Chondrocyte (in vitro differentiated cells): ENCODE results near the gene SLC7A7. TPM values are rescaled to one million over a fixed set of nuclear protein-coding genes. Genes with fewer than 3 reads are reported as not detected.

ENCODE experiments used
- DNase-seq: peaks from one replicate; pipeline ENCODE4 v3.0.0; 2021; ENCODE audit warnings: mixed read lengths, low spot score
- H3K27ac Mint-ChIP-seq: one replicate; pipeline ENCODE4 v1.8.0; 2021; ENCODE audit warnings: mild to moderate bottlenecking, moderate library complexity, mixed read lengths; ENCODE audit not compliant: unreplicated experiment
- H3K27me3 Mint-ChIP-seq: 2 replicates; pipeline ENCODE4 v1.8.0; 2021; ENCODE audit warnings: low read depth, mixed read lengths
- H3K36me3 Mint-ChIP-seq: 2 replicates; pipeline ENCODE4 v1.8.0; 2021; ENCODE audit warnings: low read depth, mixed read lengths
- H3K4me1 Mint-ChIP-seq: 2 replicates; pipeline ENCODE4 v1.8.0; 2021; ENCODE audit warnings: low read depth, mild to moderate bottlenecking, mixed read lengths
- H3K4me3 Mint-ChIP-seq: one replicate; pipeline ENCODE4 v1.8.0; 2021; ENCODE audit warnings: mild to moderate bottlenecking, moderate library complexity, mixed read lengths; ENCODE audit not compliant: unreplicated experiment
- H3K9me3 Mint-ChIP-seq: 2 replicates; pipeline ENCODE4 v1.8.0; 2021; ENCODE audit warnings: low read depth, mixed read lengths
- CTCF ChIP-seq: fragments of 200-600 bp; sonication (generic); IDR thresholded peaks from 2 replicates; pipeline ENCODE4 v1.5.0; 2021; ENCODE audit warnings: antibody characterized with exemption, mild to moderate bottlenecking, moderate library complexity
- total RNA-seq: library from RNA; stranded (reverse); gene quantifications from 3 replicates; pipeline ENCODE4 v1.2.1, GENCODE V29; 2021

Gene SLC7A7
- total RNA-seq, 1 donor from 2014 or later, result 1.5 TPM

GRCh38 chr14:22773162-22774010, 41.8 kb downstream of the SLC7A7 start:
- H3K4me3 Mint-ChIP-seq, result no peak overlapping the region
- DNase-seq, result no peak
- peaks cover 8% of the 10 kb centered on the region for H3K4me1 Mint-ChIP-seq
- no peaks in the 10 kb centered on the region for H3K27me3 Mint-ChIP-seq
- no peaks in the 10 kb centered on the region for H3K9me3 Mint-ChIP-seq
- TF ChIP-seq CTCF, result no peak
- no peak overlapping the region for H3K27ac Mint-ChIP-seq
- peaks cover 29% of the 10 kb centered on the region for H3K36me3 Mint-ChIP-seq

GRCh38 chr14:22772725-22773124, 42.5 kb downstream of the SLC7A7 start:
- Mint-ChIP-seq H3K27me3 (no peaks in the 10 kb centered on the region), H3K4me1 (peaks cover 14% of the 10 kb centered on the region), H3K4me3 (no peak overlapping the region), H3K27ac (no peak overlapping the region), H3K36me3 (peaks cover 29% of the 10 kb centered on the region), H3K9me3 (no peaks in the 10 kb centered on the region)
- DNase-seq, result no peak
- no peak for TF ChIP-seq CTCF

GRCh38 chr14:22770481-22771187, 44.6 kb downstream of the SLC7A7 start:
- TF ChIP-seq CTCF, result no peak
- Mint-ChIP-seq H3K36me3 (peaks cover 32% of the 10 kb centered on the region), H3K27ac (no peak overlapping the region), H3K27me3 (no peaks in the 10 kb centered on the region), H3K4me1 (peaks cover 30% of the 10 kb centered on the region), H3K4me3 (no peak overlapping the region), H3K9me3 (no peaks in the 10 kb centered on the region)
- no peak for DNase-seq

- no peaks in the 10 kb centered on the region for H3K9me3 Mint-ChIP-seq
- no peak overlapping the region for H3K27ac Mint-ChIP-seq
- no peaks in the 10 kb centered on the region for H3K27me3 Mint-ChIP-seq
- H3K4me1 Mint-ChIP-seq, result peaks cover 38% of the 10 kb centered on the region
- TF ChIP-seq CTCF, result no peak
- no peak overlapping the region for H3K4me3 Mint-ChIP-seq
- DNase-seq, result no peak
- H3K36me3 Mint-ChIP-seq, result peaks cover 32% of the 10 kb centered on the region
These were observed 45.9 kb downstream of the SLC7A7 start for GRCh38 chr14:22769369-22769768.

GRCh38 chr14:22768947-22769346, 46.3 kb downstream of the SLC7A7 start:
- no peak overlapping the region for H3K4me3 Mint-ChIP-seq
- no peak for TF ChIP-seq CTCF

More at GRCh38 chr14:22768947-22769346, 46.3 kb downstream of the SLC7A7 start:
- DNase-seq, result no peak
- Mint-ChIP-seq H3K4me1 (peaks cover 38% of the 10 kb centered on the region), H3K27ac (no peak overlapping the region), H3K27me3 (no peaks in the 10 kb centered on the region), H3K36me3 (peaks cover 32% of the 10 kb centered on the region), H3K9me3 (no peaks in the 10 kb centered on the region)
